Erythroblast (primary cell): ENCODE results near the gene RBPJ.

Experiments
- GATA1 ChIP-seq: IDR thresholded peaks from 2 replicates; pipeline ENCODE4 v1.6.1; 2011; ENCODE audit warnings: low read depth, mild to moderate bottlenecking, control low read depth, low read length, moderate library complexity
- POLR2A ChIP-seq: IDR thresholded peaks from 2 replicates; pipeline ENCODE4 v1.6.1; 2011; ENCODE audit warnings: mild to moderate bottlenecking, low read length

DNA sequence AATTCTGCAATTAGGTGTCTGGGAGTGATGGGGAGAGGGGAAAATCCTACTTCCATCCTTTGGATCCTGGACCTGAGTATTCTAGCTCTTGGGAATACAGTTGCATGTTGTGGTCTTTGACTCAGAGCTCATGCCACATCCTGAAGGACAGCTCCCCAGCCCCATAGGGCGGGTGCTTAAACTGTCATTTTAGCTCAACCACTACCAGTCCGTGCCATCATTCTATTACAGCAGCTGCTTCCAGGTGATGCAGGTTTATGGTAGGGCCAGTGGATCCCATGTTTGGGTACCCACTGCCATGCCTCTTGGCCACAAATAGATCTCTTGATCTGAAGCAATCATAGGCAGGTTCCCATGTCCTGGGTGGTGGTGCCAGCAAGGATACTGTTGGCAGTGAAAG lies 134.8 kb downstream of the RBPJ start:
- no peak for TF ChIP-seq POLR2A
- no peak for TF ChIP-seq GATA1
